Endothelial cell of umbilical vein (primary cell): ENCODE results near the gene APCDD1L. TPM values are rescaled to one million over a fixed set of nuclear protein-coding genes. Genes with fewer than 3 reads are reported as not detected.

Experiments
- BruUV-seq: library from RNA; stranded (reverse); fragments of 400-500 nt; replicated peaks from 2 replicates; lab custom pipeline; 2021; lab: Mats Ljungman, UMichigan
- CTCF ChIA-PET: fragments of 300-600, 350-600 bp; sonication (Branson Sonifier 250); formaldehyde crosslinking; loops from one replicate; lab custom pipeline; 2021; ENCODE audit warnings: antibody characterized with exemption, inconsistent platforms; lab: Charles Lee
- POLR2A ChIA-PET: fragments of 300-600, 350-600 bp; sonication (Branson Sonifier 250); formaldehyde crosslinking; loops from one replicate; lab custom pipeline; 2021; ENCODE audit warnings: antibody characterized with exemption, inconsistent platforms; lab: Charles Lee
- DNase-seq: peaks from one replicate; pipeline ENCODE4 v3.0.0-alpha.2; 2011; ENCODE audit warnings: low read depth, low spot score
- FAIRE-seq: peaks from 2 replicates; lab custom pipeline; 2011; peaks lifted over from hg19 to GRCh38; lab: Jason Lieb, UNC
- H2AFZ ChIP-seq: 2 replicates; pipeline ENCODE4 v1.6.0; 2012; ENCODE audit warnings: low read depth, low read length, control low read depth, inconsistent platforms
- H3K27ac ChIP-seq: 2 replicates; pipeline ENCODE4 v1.5.1; 2011; ENCODE audit warnings: low read depth, mild to moderate bottlenecking, control low read depth, low read length, moderate library complexity; ENCODE audit not compliant: insufficient read depth
- H3K27me3 ChIP-seq, 2 experiments: 2 replicates each; pipeline versions ENCODE4 v1.6.0 to v1.6.1; 2011; ENCODE audit warnings: low read length in 2 of 2, mixed read lengths in 1 of 2; ENCODE audit not compliant: control insufficient read depth in 2 of 2, insufficient read depth in 2 of 2
- H3K36me3 ChIP-seq, 2 experiments: 2 replicates in 1 of 2; 3 replicates in 1 of 2; pipeline ENCODE4 v1.5.1; 2011; ENCODE audit warnings: low read length in 2 of 2, mild to moderate bottlenecking in 1 of 2, moderate library complexity in 1 of 2; ENCODE audit not compliant: control insufficient read depth in 2 of 2, insufficient read depth in 2 of 2; ENCODE audit errors: extremely low read depth in 1 of 2
- H3K4me1 ChIP-seq: 3 replicates; pipeline ENCODE4 v1.5.1; 2011; ENCODE audit warnings: mild to moderate bottlenecking, low read length; ENCODE audit not compliant: control insufficient read depth, insufficient read depth; ENCODE audit errors: extremely low read depth
- H3K4me2 ChIP-seq: 2 replicates; pipeline ENCODE4 v1.6.1; 2011; ENCODE audit warnings: low read length, control low read depth, mixed read lengths; ENCODE audit not compliant: insufficient read depth
- H3K4me3 ChIP-seq, 3 experiments: fragments of 200-600 bp in 1 of 3; sonication (generic), shearing (Covaris generic) in 1 of 3; replicated peaks in 1 of 3; 2 replicates each; pipeline ENCODE4 v1.5.1; 2011 to 2016; ENCODE audit warnings: control low read depth in 3 of 3, low read length in 3 of 3, mild to moderate bottlenecking in 2 of 3, inconsistent platforms in 1 of 3, low read depth in 1 of 3, moderate library complexity in 1 of 3; ENCODE audit not compliant: insufficient read depth in 1 of 3
- H3K79me2 ChIP-seq: 2 replicates; pipeline ENCODE4 v1.6.0; 2012; ENCODE audit warnings: low read length, inconsistent platforms; ENCODE audit not compliant: control insufficient read depth, insufficient read depth
- H3K9ac ChIP-seq: replicated peaks from 2 replicates; pipeline ENCODE3; 2011; ENCODE audit warnings: low read length, control low read depth; ENCODE audit not compliant: insufficient read depth; ENCODE audit errors: extremely low read depth
- H3K9me1 ChIP-seq: replicated peaks from 3 replicates; pipeline ENCODE4 v1.6.0; 2011; ENCODE audit warnings: mild to moderate bottlenecking, low read length; ENCODE audit not compliant: control insufficient read depth, insufficient read depth; ENCODE audit errors: extremely low read depth
- H3K9me3 ChIP-seq: replicated peaks from 2 replicates; pipeline ENCODE4 v1.5.1; 2012; ENCODE audit warnings: low read length, inconsistent platforms; ENCODE audit not compliant: control insufficient read depth, insufficient read depth
- H4K20me1 ChIP-seq: replicated peaks from 2 replicates; pipeline ENCODE3; 2011; ENCODE audit warnings: mild to moderate bottlenecking, low read length; ENCODE audit not compliant: control insufficient read depth, insufficient read depth; ENCODE audit errors: extremely low read depth
- EZH2 ChIP-seq: IDR thresholded peaks from 2 replicates; pipeline ENCODE4 v1.6.1; 2012; ENCODE audit warnings: borderline replicate concordance, low read depth, mild to moderate bottlenecking, moderate library complexity, low read length, inconsistent platforms; ENCODE audit not compliant: severe bottlenecking
- FOS ChIP-seq: IDR thresholded peaks from 2 replicates; pipeline ENCODE4 v1.6.1; 2011; ENCODE audit warnings: mild to moderate bottlenecking, low read length, moderate library complexity, borderline replicate concordance; ENCODE audit not compliant: insufficient read depth
- JUN ChIP-seq: IDR thresholded peaks from 2 replicates; pipeline ENCODE4 v1.6.1; 2011; ENCODE audit warnings: borderline replicate concordance, low read depth; ENCODE audit not compliant: insufficient read length, insufficient read depth
- MAX ChIP-seq: IDR thresholded peaks from 2 replicates; pipeline ENCODE4 v1.6.1; 2011; ENCODE audit not compliant: insufficient read depth, insufficient read length
- MYC ChIP-seq: IDR thresholded peaks from one replicate; pipeline ENCODE4 v1.6.1; 2011; ENCODE audit warnings: mild to moderate bottlenecking, low read depth, low read length
- POLR2A ChIP-seq: IDR thresholded peaks from 2 replicates; pipeline ENCODE4 v1.6.1; 2012; ENCODE audit warnings: low read depth, mild to moderate bottlenecking, control low read depth, low read length
- POLR2AphosphoS5 ChIP-seq: IDR thresholded peaks from 2 replicates; pipeline ENCODE4 v1.6.1; 2012; ENCODE audit warnings: low read depth, mild to moderate bottlenecking, control low read depth, low read length, moderate library complexity; ENCODE audit not compliant: insufficient read depth
- dilution Hi-C: fragments of 300-500 bp; cut with MboI; formaldehyde crosslinking; loops from one replicate; pipeline ENCODE4 v1.15.0; 2019; ENCODE audit warnings: low sequenced_read_pairs; ENCODE audit not compliant: extremely low pct_ligation_motif_present
- intact Hi-C: fragments of 100-400 bp; cut with micrococcal nuclease; formaldehyde crosslinking; loops from one replicate; pipeline ENCODE4 v1.10.0; 2022
- polyA plus RNA-seq, 4 experiments: library from polyadenylated mRNA; depleted of rRNA in 3 of 4; stranded (reverse) in 3 of 4; unstranded in 1 of 4; fragments of >200 nt; gene quantifications; 2 replicates each; pipeline versions ENCODE4 v1.2.1 to v1.2.3, GENCODE V29; 2011 to 2012; ENCODE audit warnings: missing spikeins in 1 of 4
- total RNA-seq: library from RNA; stranded (reverse); gene quantifications from 2 replicates; pipeline ENCODE4 v1.2.3, GENCODE V29; 2021

APCDD1L gene
- total and polyA plus RNA-seq, 2 donors (not counting 3 experiments of a cell fraction or from before 2014, with no cell fraction given) = 0.17 to 1.4 TPM

GRCh38 chr20:58472273-58473018, 42.8 kb downstream of the APCDD1L start:
- H3K4me2 ChIP-seq = no peak overlapping the region
- dilution Hi-C loops = loop anchor here (25.0 kb wide), 1 partner anchor 235 kb away; the partner anchor contains the start of gene ANKRD60
- CTCF ChIA-PET = interaction anchor here (1.2 to 1.5 kb wide), 2 partner anchors 8 to 398 kb away, joined by 3 to 8 read pairs; no protein-coding TSS in a partner anchor
- no peak overlapping the region for H3K9ac ChIP-seq
- no peaks in the 10 kb centered on the region for H3K79me2 ChIP-seq
- H3K9me3 ChIP-seq = no peaks in the 10 kb centered on the region
- no peaks in the 10 kb centered on the region for H3K36me3 ChIP-seq
- H3K27me3 ChIP-seq = no peaks in the 10 kb centered on the region
- H3K27ac ChIP-seq = no peak overlapping the region
- TF ChIP-seq MAX (no peak), EZH2 (no peak), JUN (no peak), POLR2A (no peak), MYC (no peak), POLR2AphosphoS5 (no peak), FOS (no peak)
- H3K4me3 ChIP-seq = no peak overlapping the region
- intact Hi-C loops = no loop called here
- no peaks in the 10 kb centered on the region for H3K9me1 ChIP-seq
- H2AFZ ChIP-seq = no peak overlapping the region
- H3K4me1 ChIP-seq = no peaks in the 10 kb centered on the region
- DNase-seq (no peak), FAIRE-seq (no peak)
- no peaks in the 10 kb centered on the region for H4K20me1 ChIP-seq
- BruUV-seq = no TSS peak
- POLR2A ChIA-PET = no interaction called here
